Measurements from ENCODE around the gene ZNF70. TPM values are rescaled to one million over a fixed set of nuclear protein-coding genes. Genes with fewer than 3 reads are reported as not detected.

Gene ZNF70
- total RNA-seq, 1 experiment from 2014 or later, result 5.4 TPM

GRCh38 chr22:23777776-23778576 is 27.1 kb upstream of the ZNF70 start:
- peaks cover 13% of the 10 kb centered on the region for H3K36me3 Mint-ChIP-seq (ENCODE audit: insufficient read depth, unreplicated experiment)
- Histone ChIP-seq H3K36me3 (ENCODE audit: control insufficient read depth, insufficient read depth, low read length) (no peaks in the 10 kb centered on the region), H3K4me3 (ENCODE audit: low read depth, low read length) (no peak overlapping the region), H3K4me1 (peaks cover 34% of the 10 kb centered on the region), H3K27me3 (replicated peaks; ENCODE audit: control insufficient read depth, insufficient read depth, low read length) (no peaks in the 10 kb centered on the region), H3K9me3 (no peaks in the 10 kb centered on the region)
- no TSS peak for BruUV-seq (replicated peaks)
- no peak overlapping the region for H3K4me3 Mint-ChIP-seq (ENCODE audit: unreplicated experiment)
- intact Hi-C loops (cut with micrococcal nuclease; ENCODE audit: unreplicated experiment), result no loop called here
- H3K27ac Mint-ChIP-seq (ENCODE audit: unreplicated experiment), result no peak overlapping the region
- ChIA-PET CTCF (interaction anchor here (1.0 to 1.5 kb wide), 2 partner anchors 11 to 72 kb away, joined by 3 to 5 read pairs; partner anchors contain the start of gene CHCHD10), POLR2A (interaction anchor here (1.1 kb wide), 1 partner anchor 80 kb away, joined by 4 read pairs; the partner anchor contains the start of gene SLC2A11)
- H3K27me3 Mint-ChIP-seq (ENCODE audit: insufficient read depth, unreplicated experiment), result no peaks in the 10 kb centered on the region
- no peaks in the 10 kb centered on the region for H3K9me3 Mint-ChIP-seq (ENCODE audit: unreplicated experiment)
- no peak for TF ChIP-seq CTCF (IDR thresholded peaks at IDR 0.05; ENCODE audit: insufficient read depth in 1 of 2, low read depth in 1 of 2, low read length in 1 of 2, severe bottlenecking in 1 of 2, unreplicated experiment in 1 of 2)
- no peak for DNase-seq
- H3K4me1 Mint-ChIP-seq (ENCODE audit: low read depth, unreplicated experiment), result peaks cover 26% of the 10 kb centered on the region

GRCh38 chr22:23775779-23776375 is 25.0 kb upstream of the ZNF70 start:
- DNase-seq, result no peak
- peaks cover 38% of the 10 kb centered on the region for H3K4me1 ChIP-seq
- intact Hi-C loops (cut with micrococcal nuclease; ENCODE audit: unreplicated experiment), result no loop called here
- H3K27ac Mint-ChIP-seq (ENCODE audit: unreplicated experiment), result no peak overlapping the region
- H3K4me3 ChIP-seq (ENCODE audit: low read depth, low read length), result no peak overlapping the region
- H3K27me3 Mint-ChIP-seq (ENCODE audit: insufficient read depth, unreplicated experiment), result no peaks in the 10 kb centered on the region
- no peaks in the 10 kb centered on the region for H3K9me3 ChIP-seq
- peaks cover 18% of the 10 kb centered on the region for H3K4me1 Mint-ChIP-seq (ENCODE audit: low read depth, unreplicated experiment)
- ChIA-PET POLR2A (interaction anchor here (0.9 kb wide), 1 partner anchor 25 kb away, joined by 4 read pairs; the partner anchor contains the start of gene ZNF70), CTCF (interaction anchor here (0.6 kb wide), 1 partner anchor 70 kb away, joined by 3 read pairs; no protein-coding TSS in a partner anchor)
- no peaks in the 10 kb centered on the region for H3K36me3 ChIP-seq (ENCODE audit: control insufficient read depth, insufficient read depth, low read length)
- TF ChIP-seq CTCF (IDR thresholded peaks at IDR 0.05; ENCODE audit: insufficient read depth in 1 of 2, low read depth in 1 of 2, low read length in 1 of 2, severe bottlenecking in 1 of 2, unreplicated experiment in 1 of 2), result no peak
- no peaks in the 10 kb centered on the region for H3K9me3 Mint-ChIP-seq (ENCODE audit: unreplicated experiment)
- H3K36me3 Mint-ChIP-seq (ENCODE audit: insufficient read depth, unreplicated experiment), result peaks cover 9% of the 10 kb centered on the region
- no peak overlapping the region for H3K4me3 Mint-ChIP-seq (ENCODE audit: unreplicated experiment)
- H3K27me3 ChIP-seq (replicated peaks; ENCODE audit: control insufficient read depth, insufficient read depth, low read length), result no peaks in the 10 kb centered on the region
- no TSS peak for BruUV-seq (replicated peaks)

GRCh38 chr22:23774922-23775436 is 24.1 kb upstream of the ZNF70 start:
- Mint-ChIP-seq H3K27me3 (ENCODE audit: insufficient read depth, unreplicated experiment) (no peaks in the 10 kb centered on the region), H3K4me1 (ENCODE audit: low read depth, unreplicated experiment) (peaks cover 18% of the 10 kb centered on the region), H3K36me3 (ENCODE audit: insufficient read depth, unreplicated experiment) (peaks cover 8% of the 10 kb centered on the region), H3K9me3 (ENCODE audit: unreplicated experiment) (no peaks in the 10 kb centered on the region), H3K27ac (ENCODE audit: unreplicated experiment) (peak overlapping the region; percentile 84), H3K4me3 (ENCODE audit: unreplicated experiment) (peak overlapping the region; percentile 67)
- H3K36me3 ChIP-seq (ENCODE audit: control insufficient read depth, insufficient read depth, low read length), result no peaks in the 10 kb centered on the region
- H3K4me3 ChIP-seq (ENCODE audit: low read depth, low read length), result no peak overlapping the region
- no peaks in the 10 kb centered on the region for H3K27me3 ChIP-seq (replicated peaks; ENCODE audit: control insufficient read depth, insufficient read depth, low read length)
- DNase-seq, result peak; percentile 53 to 67
- peaks cover 38% of the 10 kb centered on the region for H3K4me1 ChIP-seq
- intact Hi-C loops (cut with micrococcal nuclease; ENCODE audit: unreplicated experiment), result no loop called here
- CTCF ChIA-PET, result interaction anchor here (0.7 to 1.0 kb wide), 2 partner anchors 73 to 83 kb away, joined by 3 to 5 read pairs; partner anchors contain the start of gene SLC2A11
- no TSS peak for BruUV-seq (replicated peaks)
- no peak for TF ChIP-seq CTCF (IDR thresholded peaks at IDR 0.05; ENCODE audit: insufficient read depth in 1 of 2, low read depth in 1 of 2, low read length in 1 of 2, severe bottlenecking in 1 of 2, unreplicated experiment in 1 of 2)
- POLR2A ChIA-PET, result interaction anchor here (0.5 to 1.2 kb wide), 4 partner anchors 12 to 133 kb away, joined by 3 to 7 read pairs (median 4); partner anchors contain the start of gene ZNF70
- no peaks in the 10 kb centered on the region for H3K9me3 ChIP-seq

Data from Caco-2 (cell line).